CD4-positive, alpha-beta T cell (primary cell): ENCODE data around the gene LAMTOR3. TPM values are rescaled to one million over a fixed set of nuclear protein-coding genes. Genes with fewer than 3 reads are reported as not detected.

Source experiments
- ATAC-seq: fragments of 200-7000 bp; cut with Tn5 transposase; one replicate; pipeline ENCODE4 v1.10.0; 2022; ENCODE audit warnings: mild to moderate bottlenecking; ENCODE audit not compliant: poor library complexity
- CTCF ChIA-PET: fragments of 350-600 bp; sonication (Branson Sonifier 250); formaldehyde crosslinking; loops from one replicate; lab custom pipeline; 2021; ENCODE audit warnings: antibody characterized with exemption, inconsistent platforms; lab: Charles Lee
- POLR2A ChIA-PET: fragments of 350-600 bp; sonication (Branson Sonifier 250); formaldehyde crosslinking; loops from one replicate; lab custom pipeline; 2021; ENCODE audit warnings: antibody characterized with exemption, inconsistent platforms; lab: Charles Lee
- DNase-seq, 14 experiments: peaks; one replicate each; pipeline ENCODE4 v3.0.0-alpha.2; 2013 to 2020; ENCODE audit warnings: mixed read lengths in 2 of 14
- H3K27ac ChIP-seq, 2 donors: one replicate each; pipeline versions ENCODE4 v1.5.1 to v1.7.0; 2013; ENCODE audit warnings: low read length in 2 of 2, low read depth in 1 of 2, mild to moderate bottlenecking in 1 of 2
- H3K27me3 ChIP-seq, 2 experiments: 1 replicate in 1 of 2; 2 replicates in 1 of 2; pipeline versions ENCODE4 v1.6.1 to v1.7.0; 2013; ENCODE audit warnings: low read length in 2 of 2, control low read depth in 1 of 2, mild to moderate bottlenecking in 1 of 2, moderate library complexity in 1 of 2; ENCODE audit not compliant: insufficient read depth in 2 of 2, control insufficient read depth in 1 of 2
- H3K36me3 ChIP-seq: one replicate; pipeline ENCODE4 v1.6.1; 2013; ENCODE audit warnings: low read length, control low read depth; ENCODE audit not compliant: insufficient read depth
- H3K4me1 ChIP-seq: one replicate; pipeline ENCODE4 v1.6.1; 2013; ENCODE audit warnings: low read length, control low read depth; ENCODE audit not compliant: insufficient read depth
- H3K4me3 ChIP-seq: one replicate; pipeline ENCODE4 v1.5.1; 2013; ENCODE audit warnings: mild to moderate bottlenecking, low read length, moderate library complexity
- H3K9me3 ChIP-seq, 2 experiments: 1 replicate in 1 of 2; 2 replicates in 1 of 2; pipeline versions ENCODE4 v1.6.1 to v1.7.0; 2013; ENCODE audit warnings: low read length in 2 of 2, mild to moderate bottlenecking in 2 of 2, control low read depth in 1 of 2, moderate library complexity in 1 of 2; ENCODE audit not compliant: control insufficient read depth in 1 of 2, insufficient read depth in 1 of 2
- H3K27ac Mint-ChIP-seq: one replicate; pipeline ENCODE4 v1.8.0; 2020; ENCODE audit warnings: mixed read lengths
- H3K27me3 Mint-ChIP-seq: one replicate; pipeline ENCODE4 v1.8.0; 2021; ENCODE audit warnings: mixed read lengths
- H3K36me3 Mint-ChIP-seq: one replicate; pipeline ENCODE4 v1.8.0; 2021; ENCODE audit warnings: low read depth, mixed read lengths
- H3K4me1 Mint-ChIP-seq: one replicate; pipeline ENCODE4 v1.8.0; 2021; ENCODE audit warnings: low read depth, mixed read lengths
- H3K4me3 Mint-ChIP-seq: one replicate; pipeline ENCODE4 v1.8.0; 2020; ENCODE audit warnings: mild to moderate bottlenecking, mixed read lengths
- H3K9me3 Mint-ChIP-seq: one replicate; pipeline ENCODE4 v1.8.0; 2020; ENCODE audit warnings: mixed read lengths
- intact Hi-C, 2 experiments: fragments of 100-400 bp; cut with DNase I in 1 of 2; cut with micrococcal nuclease in 1 of 2; formaldehyde crosslinking; loops; one replicate each; pipeline versions ENCODE4 v1.15.1 to v1.9.0; 2023 to 2025; cut with DNase I, micrococcal nuclease
- total RNA-seq, 174 experiments: library from RNA in 2 of 174; stranded (reverse) in 2 of 174; gene quantifications; one replicate each; pipeline ENCODE4 v1.2.3 and lab custom pipeline; 2021 to 2026
- TF ChIP-seq, protein P1 (sequence below): fragments of 200-600 bp; IDR thresholded peaks from one replicate; pipeline ENCODE4 v1.8.0; 2022; ENCODE audit warnings: antibody characterized with exemption, mild to moderate bottlenecking

The LAMTOR3 gene
- total RNA-seq, 2 experiments from 2014 or later: 32.0 to 32.8 TPM

DNA sequence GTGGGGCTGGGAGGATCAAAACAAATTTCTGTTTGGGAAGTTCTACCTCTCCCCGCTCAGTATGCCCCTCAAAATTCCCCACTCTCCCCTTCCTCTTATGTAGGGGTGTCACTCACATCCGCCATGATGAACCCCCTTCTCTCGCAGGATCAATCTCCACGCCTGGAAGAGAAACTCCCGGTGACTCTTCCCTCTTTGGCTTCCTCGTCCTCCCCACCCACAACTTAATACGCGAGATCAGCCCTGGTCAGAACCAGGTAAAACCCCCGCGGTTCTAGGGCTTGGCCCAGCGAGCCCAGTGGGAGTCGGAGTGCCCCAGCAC, 427 bp downstream of the LAMTOR3 start:
- Mint-ChIP-seq H3K27me3 (no peaks in the 10 kb centered on the region), H3K27ac (peak overlapping the region; percentile 96), H3K4me3 (peak overlapping the region; percentile 99), H3K36me3 (peaks cover 24% of the 10 kb centered on the region), H3K4me1 (peaks cover 56% of the 10 kb centered on the region), H3K9me3 (no peaks in the 10 kb centered on the region)
- Histone ChIP-seq H3K27ac (peak overlapping the region; percentile 71 to 80), H3K36me3 (peaks cover 18% of the 10 kb centered on the region), H3K4me3 (peak overlapping the region; percentile 61), H3K9me3 (no peaks in the 10 kb centered on the region), H3K4me1 (peaks cover 23% of the 10 kb centered on the region), H3K27me3 (no peaks in the 10 kb centered on the region)
- TF ChIP-seq, protein P1, sequence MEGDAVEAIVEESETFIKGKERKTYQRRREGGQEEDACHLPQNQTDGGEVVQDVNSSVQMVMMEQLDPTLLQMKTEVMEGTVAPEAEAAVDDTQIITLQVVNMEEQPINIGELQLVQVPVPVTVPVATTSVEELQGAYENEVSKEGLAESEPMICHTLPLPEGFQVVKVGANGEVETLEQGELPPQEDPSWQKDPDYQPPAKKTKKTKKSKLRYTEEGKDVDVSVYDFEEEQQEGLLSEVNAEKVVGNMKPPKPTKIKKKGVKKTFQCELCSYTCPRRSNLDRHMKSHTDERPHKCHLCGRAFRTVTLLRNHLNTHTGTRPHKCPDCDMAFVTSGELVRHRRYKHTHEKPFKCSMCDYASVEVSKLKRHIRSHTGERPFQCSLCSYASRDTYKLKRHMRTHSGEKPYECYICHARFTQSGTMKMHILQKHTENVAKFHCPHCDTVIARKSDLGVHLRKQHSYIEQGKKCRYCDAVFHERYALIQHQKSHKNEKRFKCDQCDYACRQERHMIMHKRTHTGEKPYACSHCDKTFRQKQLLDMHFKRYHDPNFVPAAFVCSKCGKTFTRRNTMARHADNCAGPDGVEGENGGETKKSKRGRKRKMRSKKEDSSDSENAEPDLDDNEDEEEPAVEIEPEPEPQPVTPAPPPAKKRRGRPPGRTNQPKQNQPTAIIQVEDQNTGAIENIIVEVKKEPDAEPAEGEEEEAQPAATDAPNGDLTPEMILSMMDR: no peak
- ChIA-PET POLR2A (interaction anchor here (0.7 to 2.7 kb wide), 16 partner anchors 9 to 965 kb away, joined by 3 to 109 read pairs (median 6); partner anchors contain the start of genes ADH5, DAPP1, DNAJB14 and EIF4E), CTCF (interaction anchor here (1.3 to 1.6 kb wide), 4 partner anchors 53 to 899 kb away, joined by 3 to 9 read pairs (median 5); partner anchors contain the start of genes DNAJB14, METAP1 and TRMT10A)
- ATAC-seq (no peak), DNase-seq (no peak)
- intact Hi-C loops: loop anchor here (1.0 to 10.0 kb wide), 9 partner anchors 53 to 1749 kb away; partner anchors contain the start of genes ADH5 (in 1 of the 2), DAPP1 (in 1 of the 2), DNAJB14 (in 1 of the 2) and EIF4E (in 1 of the 2)

DNA sequence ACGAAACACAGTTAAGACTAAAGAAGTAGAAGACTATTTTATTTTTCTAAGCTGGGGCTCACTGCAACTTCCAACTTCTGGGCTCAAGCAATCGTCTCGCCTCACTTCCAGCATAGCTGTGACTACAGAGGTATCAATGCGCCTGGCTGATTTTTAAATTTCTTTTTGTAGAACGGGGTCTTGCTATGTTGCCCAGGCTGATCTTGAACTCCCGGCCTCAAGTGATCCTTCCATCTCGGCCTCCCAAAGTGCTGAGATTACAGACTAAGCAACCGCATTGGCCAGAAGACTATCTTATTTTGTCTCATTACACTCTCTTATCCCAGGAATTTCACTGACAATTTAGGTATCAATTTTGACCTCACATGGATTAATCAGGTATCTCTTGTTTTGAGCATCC, 1.2 kb downstream of the LAMTOR3 start:
- Histone ChIP-seq H3K36me3 (peaks cover 14% of the 10 kb centered on the region), H3K27ac (no peak overlapping the region), H3K9me3 (no peaks in the 10 kb centered on the region), H3K4me3 (peak overlapping the region; percentile 61), H3K4me1 (peaks cover 23% of the 10 kb centered on the region), H3K27me3 (no peaks in the 10 kb centered on the region)
- H3K27me3 Mint-ChIP-seq: no peaks in the 10 kb centered on the region
- TF ChIP-seq, protein P1: no peak
- peaks cover 28% of the 10 kb centered on the region for H3K36me3 Mint-ChIP-seq
- no peak for DNase-seq
- peak overlapping the region; percentile 99 for H3K4me3 Mint-ChIP-seq
- H3K4me1 Mint-ChIP-seq: peaks cover 61% of the 10 kb centered on the region
- peak overlapping the region; percentile 96 for H3K27ac Mint-ChIP-seq
- no peak for ATAC-seq
- H3K9me3 Mint-ChIP-seq: no peaks in the 10 kb centered on the region
- intact Hi-C loops: loop anchor here in 1 of 2 experiments (2.0 to 10.0 kb wide), 6 partner anchors 202 to 1748 kb away; partner anchors contain the start of genes ADH5, EIF4E, METAP1 and STPG2
- CTCF ChIA-PET: interaction anchor here (1.6 kb wide), 1 partner anchor 56 kb away, joined by 6 read pairs; no protein-coding TSS in a partner anchor
- POLR2A ChIA-PET: interaction anchor here (0.7 to 2.7 kb wide), 4 partner anchors 47 to 57 kb away, joined by 3 to 109 read pairs (median 11); partner anchors contain the start of genes DNAJB14 and H2AZ1

DNA sequence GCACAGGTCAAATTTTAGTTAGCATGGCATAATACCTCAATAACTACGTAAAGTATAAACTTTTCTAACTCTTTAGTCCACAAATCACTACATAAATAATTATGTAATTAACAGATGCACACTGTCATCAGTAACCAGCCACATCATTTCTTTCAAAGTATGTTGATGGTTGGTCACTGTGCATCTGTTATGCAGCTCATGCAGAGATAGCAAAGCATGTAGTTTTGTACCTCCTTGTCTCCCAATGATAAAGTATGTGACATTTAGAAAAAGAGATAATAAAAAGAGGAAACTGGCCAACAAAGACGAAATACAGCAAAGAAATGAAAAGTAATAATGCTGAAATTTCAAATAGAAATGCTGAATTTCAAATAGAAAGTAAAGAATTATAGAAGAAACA, 2.9 kb downstream of the LAMTOR3 start:
- Mint-ChIP-seq H3K27ac (peak overlapping the region; percentile 6), H3K27me3 (no peaks in the 10 kb centered on the region), H3K36me3 (peaks cover 41% of the 10 kb centered on the region), H3K4me1 (peaks cover 65% of the 10 kb centered on the region), H3K4me3 (peak overlapping the region; percentile 45), H3K9me3 (no peaks in the 10 kb centered on the region)
- ChIA-PET CTCF (interaction anchor here (1.6 kb wide), 1 partner anchor 57 kb away, joined by 6 read pairs; no protein-coding TSS in a partner anchor), POLR2A (interaction anchor here (1.3 kb wide), 1 partner anchor 55 kb away, joined by 4 read pairs; the partner anchor contains the start of gene DNAJB14)
- intact Hi-C loops: loop anchor here in 1 of 2 experiments (2.0 to 10.0 kb wide), 6 partner anchors 203 to 1747 kb away; partner anchors contain the start of genes ADH5, EIF4E, METAP1 and STPG2
- TF ChIP-seq, protein P1: no peak
- H3K27me3 ChIP-seq: no peaks in the 10 kb centered on the region
- peaks cover 24% of the 10 kb centered on the region for H3K36me3 ChIP-seq
- H3K4me1 ChIP-seq: peaks cover 23% of the 10 kb centered on the region
- no peak for ATAC-seq
- H3K4me3 ChIP-seq: no peak overlapping the region
- no peaks in the 10 kb centered on the region for H3K9me3 ChIP-seq
- no peak overlapping the region for H3K27ac ChIP-seq
- DNase-seq: no peak
